Measurements from ENCODE around the gene CRELD2.

The CRELD2 gene

GRCh38 chr22:49886346-49887063, 31.9 kb upstream of the CRELD2 start:
- TF ChIP-seq CTCF (IDR thresholded peaks at IDR 0.05; ENCODE audit: low read depth, low read length), result no peak
- DNase-seq (ENCODE audit: low read depth in 2 of 2), result no peak
- no peak overlapping the region for H3K4me3 ChIP-seq (replicated peaks in 1 of 2; ENCODE audit: low read depth in 2 of 2, low read length in 2 of 2)

- H3K4me3 ChIP-seq (replicated peaks in 1 of 2; ENCODE audit: low read depth in 2 of 2, low read length in 2 of 2), result no peak overlapping the region
- DNase-seq (ENCODE audit: low read depth in 2 of 2), result no peak
- no peak for TF ChIP-seq CTCF (IDR thresholded peaks at IDR 0.05; ENCODE audit: low read depth, low read length)
These were observed 31.4 kb upstream of the CRELD2 start for GRCh38 chr22:49887064-49887451.

- H3K4me3 ChIP-seq (replicated peaks in 1 of 2; ENCODE audit: low read depth in 2 of 2, low read length in 2 of 2), result no peak overlapping the region
- DNase-seq (ENCODE audit: low read depth in 2 of 2), result no peak
- TF ChIP-seq CTCF (IDR thresholded peaks at IDR 0.05; ENCODE audit: low read depth, low read length), result no peak
These were observed 30.7 kb upstream of the CRELD2 start for GRCh38 chr22:49887702-49888101.

GRCh38 chr22:49889071-49889470, 29.4 kb upstream of the CRELD2 start:
- no peak for DNase-seq (ENCODE audit: low read depth in 2 of 2)
- no peak overlapping the region for H3K4me3 ChIP-seq (replicated peaks in 1 of 2; ENCODE audit: low read depth in 2 of 2, low read length in 2 of 2)
- TF ChIP-seq CTCF (IDR thresholded peaks at IDR 0.05; ENCODE audit: low read depth, low read length), result no peak

GRCh38 chr22:49892226-49892899, 26.1 kb upstream of the CRELD2 start:
- DNase-seq (ENCODE audit: low read depth in 2 of 2), result no peak
- no peak for TF ChIP-seq CTCF (IDR thresholded peaks at IDR 0.05; ENCODE audit: low read depth, low read length)
- no peak overlapping the region for H3K4me3 ChIP-seq (replicated peaks in 1 of 2; ENCODE audit: low read depth in 2 of 2, low read length in 2 of 2)

GRCh38 chr22:49893025-49893424, 25.4 kb upstream of the CRELD2 start:
- H3K4me3 ChIP-seq (replicated peaks in 1 of 2; ENCODE audit: low read depth in 2 of 2, low read length in 2 of 2), result no peak overlapping the region
- TF ChIP-seq CTCF (IDR thresholded peaks at IDR 0.05; ENCODE audit: low read depth, low read length), result no peak
- no peak for DNase-seq (ENCODE audit: low read depth in 2 of 2)
